ENCODE results near the gene PIK3R1.

Gene PIK3R1

GRCh38 chr5:68222824-68223354, 7.3 kb downstream of the PIK3R1 start:
- TF ChIP-seq TEAD4 (IDR thresholded peaks at IDR 0.05), result no peak
- no peak for TF ChIP-seq TCF12 (IDR thresholded peaks at IDR 0.05; ENCODE audit: low read depth)
- no peak for TF ChIP-seq YY1 (IDR thresholded peaks at IDR 0.05; ENCODE audit: low read depth)
- TF ChIP-seq TAF1 (IDR thresholded peaks at IDR 0.05; ENCODE audit: low read depth), result no peak
- no peak for TF ChIP-seq MAX (IDR thresholded peaks at IDR 0.05)
- no peak for TF ChIP-seq CREB1 (IDR thresholded peaks at IDR 0.05; ENCODE audit: low read depth)
- TF ChIP-seq REST (IDR thresholded peaks at IDR 0.05; ENCODE audit: low read depth), result no peak
- TF ChIP-seq EGR1 (IDR thresholded peaks at IDR 0.05), result no peak
- TF ChIP-seq ZBTB7A (IDR thresholded peaks at IDR 0.05; ENCODE audit: low read depth), result no peak
- no peak for TF ChIP-seq FOXM1 (IDR thresholded peaks at IDR 0.05; ENCODE audit: borderline replicate concordance, low read depth)
- no peak for TF ChIP-seq CEBPB (IDR thresholded peaks at IDR 0.05)
- no peak for TF ChIP-seq RAD21 (IDR thresholded peaks at IDR 0.05; ENCODE audit: low read depth)
- TF ChIP-seq NFIC (IDR thresholded peaks at IDR 0.05), result no peak

GRCh38 chr5:68223904-68224303, 8.3 kb downstream of the PIK3R1 start:
- no peak for TF ChIP-seq USF1 (IDR thresholded peaks at IDR 0.05)
- TF ChIP-seq CREB1 (IDR thresholded peaks at IDR 0.05; ENCODE audit: low read depth), result no peak
- no peak for TF ChIP-seq YY1 (IDR thresholded peaks at IDR 0.05; ENCODE audit: low read depth)
- no peak for TF ChIP-seq RAD21 (IDR thresholded peaks at IDR 0.05; ENCODE audit: low read depth)
- no peak for TF ChIP-seq ZBTB7A (IDR thresholded peaks at IDR 0.05; ENCODE audit: low read depth)
- no peak for TF ChIP-seq CEBPB (IDR thresholded peaks at IDR 0.05)
- no peak for TF ChIP-seq TAF1 (IDR thresholded peaks at IDR 0.05; ENCODE audit: low read depth)
- TF ChIP-seq NFIC (IDR thresholded peaks at IDR 0.05), result no peak
- TF ChIP-seq FOXM1 (IDR thresholded peaks at IDR 0.05; ENCODE audit: borderline replicate concordance, low read depth), result no peak
- TF ChIP-seq EGR1 (IDR thresholded peaks at IDR 0.05), result no peak
- no peak for TF ChIP-seq EP300 (IDR thresholded peaks at IDR 0.05; ENCODE audit: borderline replicate concordance)
- no peak for TF ChIP-seq TEAD4 (IDR thresholded peaks at IDR 0.05)
- TF ChIP-seq REST (IDR thresholded peaks at IDR 0.05; ENCODE audit: low read depth), result no peak
- no peak for TF ChIP-seq TCF12 (IDR thresholded peaks at IDR 0.05; ENCODE audit: low read depth)
- no peak for TF ChIP-seq MAX (IDR thresholded peaks at IDR 0.05)

- TF ChIP-seq EP300 (IDR thresholded peaks at IDR 0.05; ENCODE audit: borderline replicate concordance) (no peak), EGR1 (IDR thresholded peaks at IDR 0.05) (no peak), TAF1 (IDR thresholded peaks at IDR 0.05; ENCODE audit: low read depth) (no peak), TEAD4 (IDR thresholded peaks at IDR 0.05) (no peak), MAX (IDR thresholded peaks at IDR 0.05) (no peak), CREB1 (IDR thresholded peaks at IDR 0.05; ENCODE audit: low read depth) (no peak), USF1 (IDR thresholded peaks at IDR 0.05) (no peak), FOXM1 (IDR thresholded peaks at IDR 0.05; ENCODE audit: borderline replicate concordance, low read depth) (no peak), TCF12 (IDR thresholded peaks at IDR 0.05; ENCODE audit: low read depth) (no peak), YY1 (IDR thresholded peaks at IDR 0.05; ENCODE audit: low read depth) (no peak), REST (IDR thresholded peaks at IDR 0.05; ENCODE audit: low read depth) (no peak), ZBTB7A (IDR thresholded peaks at IDR 0.05; ENCODE audit: low read depth) (no peak), CEBPB (IDR thresholded peaks at IDR 0.05) (no peak), NFIC (IDR thresholded peaks at IDR 0.05) (no peak), RAD21 (IDR thresholded peaks at IDR 0.05; ENCODE audit: low read depth) (no peak)
Observed at GRCh38 chr5:68224509-68225187, 9.1 kb downstream of the PIK3R1 start.
